Fibroblast of pulmonary artery (primary cell): Measurements from ENCODE around the gene NEK11.

Experiments used
- DNase-seq: peaks from one replicate; pipeline ENCODE4 v3.0.0-alpha.2; 2010; ENCODE audit warnings: low read depth
- H3K4me3 ChIP-seq: replicated peaks from 2 replicates; pipeline ENCODE4 v1.5.1; 2011; ENCODE audit warnings: low read depth, mild to moderate bottlenecking, control low read depth, low read length, moderate library complexity
- TF ChIP-seq, protein P1 (sequence below): IDR thresholded peaks from 2 replicates; pipeline ENCODE4 v1.5.1; 2011; ENCODE audit warnings: mild to moderate bottlenecking, control low read depth, low read length, inconsistent platforms; ENCODE audit errors: missing control alignments

Gene NEK11

DNA sequence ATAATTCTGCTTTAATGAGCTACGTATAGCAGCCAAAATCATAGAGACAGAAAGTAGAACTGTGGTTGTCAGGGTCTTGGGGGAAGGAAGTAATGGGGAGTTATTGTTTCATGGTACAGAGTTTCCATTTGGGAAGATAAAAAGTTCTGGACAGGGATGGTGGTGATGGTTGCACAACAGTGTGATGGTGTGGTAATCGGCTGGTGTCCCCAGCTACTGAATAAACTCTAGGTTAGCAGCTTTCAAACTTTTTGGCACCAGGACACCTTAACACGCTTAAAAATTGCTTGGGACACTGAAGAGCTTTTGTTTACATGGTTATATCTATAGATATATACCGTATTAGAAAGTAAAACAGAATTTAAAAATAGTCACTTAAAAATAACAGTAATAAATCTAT is 166.0 kb downstream of the NEK11 start:
- H3K4me3 ChIP-seq = no peak overlapping the region
- peak; percentile 9 for DNase-seq
- TF ChIP-seq, protein P1, sequence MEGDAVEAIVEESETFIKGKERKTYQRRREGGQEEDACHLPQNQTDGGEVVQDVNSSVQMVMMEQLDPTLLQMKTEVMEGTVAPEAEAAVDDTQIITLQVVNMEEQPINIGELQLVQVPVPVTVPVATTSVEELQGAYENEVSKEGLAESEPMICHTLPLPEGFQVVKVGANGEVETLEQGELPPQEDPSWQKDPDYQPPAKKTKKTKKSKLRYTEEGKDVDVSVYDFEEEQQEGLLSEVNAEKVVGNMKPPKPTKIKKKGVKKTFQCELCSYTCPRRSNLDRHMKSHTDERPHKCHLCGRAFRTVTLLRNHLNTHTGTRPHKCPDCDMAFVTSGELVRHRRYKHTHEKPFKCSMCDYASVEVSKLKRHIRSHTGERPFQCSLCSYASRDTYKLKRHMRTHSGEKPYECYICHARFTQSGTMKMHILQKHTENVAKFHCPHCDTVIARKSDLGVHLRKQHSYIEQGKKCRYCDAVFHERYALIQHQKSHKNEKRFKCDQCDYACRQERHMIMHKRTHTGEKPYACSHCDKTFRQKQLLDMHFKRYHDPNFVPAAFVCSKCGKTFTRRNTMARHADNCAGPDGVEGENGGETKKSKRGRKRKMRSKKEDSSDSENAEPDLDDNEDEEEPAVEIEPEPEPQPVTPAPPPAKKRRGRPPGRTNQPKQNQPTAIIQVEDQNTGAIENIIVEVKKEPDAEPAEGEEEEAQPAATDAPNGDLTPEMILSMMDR = no peak

DNA sequence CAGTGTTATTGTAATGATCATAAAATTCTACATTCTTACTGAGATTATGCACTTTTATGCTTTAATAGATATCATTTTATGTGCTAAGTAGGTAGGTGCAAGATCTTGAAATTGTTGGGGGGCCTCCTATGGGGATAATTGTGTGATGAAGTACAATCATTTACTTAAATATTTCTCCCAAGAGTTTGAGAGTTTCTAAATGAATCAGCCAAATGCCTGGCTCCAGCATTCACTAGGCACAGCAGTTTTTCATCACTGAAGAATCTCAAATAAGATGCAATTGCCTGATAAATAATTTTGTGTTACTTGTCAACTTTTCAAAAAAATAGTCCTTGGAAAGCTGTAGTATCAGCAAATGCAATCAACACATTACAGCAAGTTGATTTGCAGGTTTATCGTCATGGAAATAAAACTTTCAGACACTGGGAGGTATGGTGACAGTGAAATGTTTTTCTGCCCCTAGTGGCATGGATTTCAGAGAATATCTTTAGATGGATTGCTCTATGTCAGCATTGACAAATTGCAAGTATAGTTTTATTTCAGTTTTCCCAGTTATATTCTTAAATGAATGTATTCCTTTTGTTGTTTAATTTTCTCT is 167.1 kb downstream of the NEK11 start:
- DNase-seq = peak; percentile 8
- TF ChIP-seq, protein P1 = peak; percentile 25
- no peak overlapping the region for H3K4me3 ChIP-seq

GRCh38 chr3:131194816-131195215 is 168.1 kb downstream of the NEK11 start:
- no peak overlapping the region for H3K4me3 ChIP-seq
- TF ChIP-seq, protein P1 = no peak
- DNase-seq = no peak

DNA sequence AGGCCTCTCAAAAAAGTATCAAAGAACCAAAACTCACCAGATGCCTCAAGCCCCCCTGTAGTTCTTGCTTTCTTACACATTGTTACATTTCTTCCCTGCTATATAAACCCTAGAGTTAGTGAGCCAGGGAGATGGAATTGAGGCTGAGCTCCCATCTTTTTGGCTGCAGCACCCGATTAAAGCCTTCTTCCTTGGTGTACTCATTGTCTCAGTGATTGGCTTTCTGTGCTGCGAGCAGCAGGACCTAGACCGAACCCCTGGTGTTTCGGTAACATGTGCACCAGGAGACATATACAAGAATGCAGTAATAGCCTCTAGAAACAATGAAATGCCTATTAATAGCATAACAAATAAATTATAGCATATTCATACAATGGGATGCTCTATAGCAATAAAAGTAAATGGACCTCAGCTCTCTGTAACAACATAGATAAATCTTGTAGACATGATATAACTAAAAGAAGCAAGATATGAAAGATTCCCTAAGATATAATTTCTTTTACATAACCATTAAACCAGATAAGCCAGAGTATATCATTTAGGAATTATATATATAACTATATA is 174.0 kb downstream of the NEK11 start:
- H3K4me3 ChIP-seq = no peak overlapping the region
- TF ChIP-seq, protein P1 = no peak
- no peak for DNase-seq

DNA sequence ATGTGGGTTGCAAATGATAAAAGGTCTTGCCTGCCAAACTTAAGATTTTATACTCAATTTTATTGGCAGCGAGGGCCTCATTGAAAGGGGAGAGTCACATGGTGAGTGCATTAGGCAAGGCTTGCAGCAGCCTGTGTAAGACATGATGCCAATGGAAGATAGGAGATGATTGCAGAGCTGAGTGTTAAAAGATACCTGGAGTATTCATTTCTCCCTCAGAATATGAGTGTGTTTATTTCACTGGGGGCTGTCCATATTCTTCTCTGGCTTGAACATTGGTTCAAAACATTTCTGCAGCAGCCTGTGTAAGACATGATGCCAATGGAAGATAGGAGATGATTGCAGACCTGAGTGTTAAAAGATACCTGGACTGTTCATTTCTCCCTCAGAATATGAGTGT is 189.7 kb downstream of the NEK11 start:
- TF ChIP-seq, protein P1 = no peak
- H3K4me3 ChIP-seq = no peak overlapping the region
- no peak for DNase-seq

DNA sequence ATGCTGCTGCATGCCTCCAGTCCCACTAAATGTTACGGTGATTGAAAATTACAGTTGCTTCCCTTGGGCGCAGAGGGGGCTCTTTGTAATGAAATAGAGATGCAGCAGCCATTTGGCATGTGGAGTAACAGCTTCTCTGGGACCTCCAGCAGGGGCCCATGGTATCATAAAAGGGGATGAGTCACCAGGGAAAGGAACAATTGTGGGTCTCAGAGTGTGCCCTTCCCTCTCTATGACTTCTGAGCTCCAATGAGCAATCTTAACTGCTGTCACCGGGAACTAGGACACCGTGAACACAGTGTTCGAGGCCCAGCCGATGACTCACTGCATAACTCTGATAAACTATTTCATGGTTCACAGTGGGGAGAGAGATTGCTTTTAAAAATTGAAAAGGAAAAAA is 190.1 kb downstream of the NEK11 start:
- DNase-seq = peak; percentile 84
- TF ChIP-seq, protein P1 = no peak
- peak overlapping the region; percentile 24 for H3K4me3 ChIP-seq

DNA sequence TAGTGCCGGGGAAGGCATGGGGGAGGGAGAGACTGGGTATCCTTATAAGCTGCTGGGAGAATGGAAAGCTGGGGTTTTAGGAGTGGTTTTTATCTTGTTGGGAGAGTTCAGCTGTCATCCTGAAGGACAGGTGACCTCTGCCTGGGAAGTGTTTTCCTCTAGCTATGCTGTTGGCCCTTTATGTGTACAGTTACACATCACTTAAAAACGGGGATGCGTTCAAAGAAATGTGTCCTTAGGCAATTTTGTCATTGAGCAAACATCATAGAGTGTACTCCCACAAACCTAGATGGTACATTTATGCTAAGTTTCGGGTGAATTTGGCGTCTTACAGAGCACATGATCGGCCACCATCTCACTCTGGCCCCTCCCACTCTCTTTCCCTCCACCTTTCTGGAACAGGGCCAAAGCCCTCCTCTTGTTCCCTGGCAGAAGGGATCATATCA is 190.6 kb downstream of the NEK11 start:
- TF ChIP-seq, protein P1 = no peak
- DNase-seq = peak; percentile 73
- H3K4me3 ChIP-seq = peak overlapping the region; percentile 24
